IgD-negative memory B cell (primary cell): ENCODE data around the gene EFCAB11. TPM values are rescaled to one million over a fixed set of nuclear protein-coding genes. Genes with fewer than 3 reads are reported as not detected.
A peak's percentile ranks its signal among the peaks of the same experiment; 100 is the strongest.
"Not testable (repeated sequence)": the region's sequence is repeated elsewhere in the genome, so short reads cannot be mapped to it uniquely, and the experiment has no call there.

Source experiments
- H3K27ac Mint-ChIP-seq, 3 donors: one replicate each; pipeline ENCODE4 v1.8.0; 2020 to 2022; ENCODE audit warnings: mild to moderate bottlenecking in 3 of 3, mixed read lengths in 3 of 3, moderate library complexity in 1 of 3
- H3K27me3 Mint-ChIP-seq: one replicate; pipeline ENCODE4 v1.8.0; 2021; ENCODE audit warnings: mixed read lengths
- H3K36me3 Mint-ChIP-seq: one replicate; pipeline ENCODE4 v1.8.0; 2020; ENCODE audit warnings: mild to moderate bottlenecking, mixed read lengths
- H3K4me1 Mint-ChIP-seq, 3 donors: one replicate each; pipeline ENCODE4 v1.8.0; 2020 to 2022; ENCODE audit warnings: mixed read lengths in 3 of 3, mild to moderate bottlenecking in 1 of 3
- H3K4me3 Mint-ChIP-seq, 4 donors: one replicate each; pipeline ENCODE4 v1.8.0; 2020 to 2022; ENCODE audit warnings: mild to moderate bottlenecking in 4 of 4, mixed read lengths in 4 of 4, moderate library complexity in 3 of 4
- H3K9me3 Mint-ChIP-seq, 3 donors: one replicate each; pipeline ENCODE4 v1.8.0; 2020 to 2021; ENCODE audit warnings: mixed read lengths in 3 of 3, mild to moderate bottlenecking in 1 of 3
- polyA plus RNA-seq: library from polyadenylated mRNA; unstranded; fragments of 300-500 nt; fragmentation: Illumina TruSeq; gene quantifications from one replicate; pipeline ENCODE4 v1.2.3, GENCODE V29; 2021

The EFCAB11 gene
- polyA plus RNA-seq, 1 donor from 2014 or later, result 7.8 TPM

GRCh38 chr14:89884761-89885160 lies 69.8 kb downstream of the EFCAB11 start:
- H3K9me3 Mint-ChIP-seq, result peaks cover 0 to 1% (median 0%) of the 10 kb centered on the region in 3 donors
- H3K27ac Mint-ChIP-seq, result no peak overlapping the region
- peaks cover 8% of the 10 kb centered on the region for H3K36me3 Mint-ChIP-seq
- no peaks in the 10 kb centered on the region for H3K27me3 Mint-ChIP-seq
- H3K4me1 Mint-ChIP-seq, result peaks cover 3 to 11% (median 9%) of the 10 kb centered on the region in 3 donors
- H3K4me3 Mint-ChIP-seq, result no peak overlapping the region

GRCh38 chr14:89881839-89882238 lies 72.7 kb downstream of the EFCAB11 start:
- H3K4me3 Mint-ChIP-seq, result no peak overlapping the region
- H3K4me1 Mint-ChIP-seq, result peaks cover 2 to 11% (median 9%) of the 10 kb centered on the region in 3 donors
- H3K27ac Mint-ChIP-seq, result no peak overlapping the region
- H3K27me3 Mint-ChIP-seq, result no peaks in the 10 kb centered on the region
- H3K36me3 Mint-ChIP-seq, result peaks cover 4% of the 10 kb centered on the region
- H3K9me3 Mint-ChIP-seq, result no peaks in the 10 kb centered on the region

GRCh38 chr14:89874091-89874490 lies 80.4 kb downstream of the EFCAB11 start:
- not testable (repeated sequence) for H3K4me3 Mint-ChIP-seq, H3K36me3 Mint-ChIP-seq, H3K27me3 Mint-ChIP-seq, H3K27ac Mint-ChIP-seq, H3K4me1 Mint-ChIP-seq
- peaks cover 5 to 16% (median 5%) of the 10 kb centered on the region in 3 donors for H3K9me3 Mint-ChIP-seq

GRCh38 chr14:89870316-89870715 lies 84.2 kb downstream of the EFCAB11 start:
- Mint-ChIP-seq H3K27ac (no peak overlapping the region), H3K4me1 (no peaks in the 10 kb centered on the region), H3K4me3 (no peak overlapping the region), H3K27me3 (peaks cover 1% of the 10 kb centered on the region), H3K36me3 (peaks cover 3% of the 10 kb centered on the region), H3K9me3 (peaks cover 2 to 21% (median 8%) of the 10 kb centered on the region in 3 donors)

GRCh38 chr14:89869606-89870005 lies 84.9 kb downstream of the EFCAB11 start:
- Mint-ChIP-seq H3K9me3 (peaks cover 2 to 16% (median 5%) of the 10 kb centered on the region in 3 donors), H3K36me3 (peaks cover 3% of the 10 kb centered on the region), H3K4me1 (no peaks in the 10 kb centered on the region), H3K27me3 (peaks cover 1% of the 10 kb centered on the region), H3K4me3 (no peak overlapping the region), H3K27ac (no peak overlapping the region)

- H3K9me3 Mint-ChIP-seq, result peaks cover 2 to 12% (median 3%) of the 10 kb centered on the region in 3 donors
- no peak overlapping the region for H3K27ac Mint-ChIP-seq
- H3K4me3 Mint-ChIP-seq, result peak overlapping the region in 1 of 4 donors; percentile 51
- no peaks in the 10 kb centered on the region for H3K4me1 Mint-ChIP-seq
- H3K27me3 Mint-ChIP-seq, result peaks cover 1% of the 10 kb centered on the region
- peaks cover 7% of the 10 kb centered on the region for H3K36me3 Mint-ChIP-seq
These were observed 88.1 kb downstream of the EFCAB11 start for GRCh38 chr14:89866458-89866857.

DNA sequence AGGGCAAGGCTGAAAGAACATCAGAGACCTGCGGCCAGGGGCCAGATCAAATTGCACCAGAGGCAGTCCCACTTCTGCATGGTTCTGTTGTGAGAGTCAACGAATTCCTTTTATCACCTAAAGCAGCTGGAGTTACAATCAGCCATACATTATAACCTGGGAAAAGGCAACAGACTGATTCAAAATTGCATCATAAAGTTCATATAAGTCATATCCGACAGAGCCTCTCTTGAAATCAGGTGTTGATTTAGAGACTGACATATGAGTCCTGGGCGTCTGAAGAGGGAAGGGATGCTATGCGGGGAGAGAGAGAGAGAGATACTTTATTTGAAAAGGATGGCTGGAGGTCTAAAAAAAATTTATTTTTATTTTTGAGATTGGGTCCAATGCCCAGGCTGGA lies 89.4 kb downstream of the EFCAB11 start:
- H3K27ac Mint-ChIP-seq, result no peak overlapping the region
- peaks cover 2 to 12% (median 3%) of the 10 kb centered on the region in 3 donors for H3K9me3 Mint-ChIP-seq
- no peak overlapping the region for H3K4me3 Mint-ChIP-seq
- H3K27me3 Mint-ChIP-seq, result peaks cover 1% of the 10 kb centered on the region
- H3K36me3 Mint-ChIP-seq, result peaks cover 7% of the 10 kb centered on the region
- H3K4me1 Mint-ChIP-seq, result no peaks in the 10 kb centered on the region

- no peaks in the 10 kb centered on the region for H3K4me1 Mint-ChIP-seq
- peaks cover 2 to 7% (median 3%) of the 10 kb centered on the region in 3 donors for H3K9me3 Mint-ChIP-seq
- peaks cover 6% of the 10 kb centered on the region for H3K36me3 Mint-ChIP-seq
- no peaks in the 10 kb centered on the region for H3K27me3 Mint-ChIP-seq
- no peak overlapping the region for H3K4me3 Mint-ChIP-seq
- no peak overlapping the region for H3K27ac Mint-ChIP-seq
These were observed 91.7 kb downstream of the EFCAB11 start for GRCh38 chr14:89862856-89863255.

DNA sequence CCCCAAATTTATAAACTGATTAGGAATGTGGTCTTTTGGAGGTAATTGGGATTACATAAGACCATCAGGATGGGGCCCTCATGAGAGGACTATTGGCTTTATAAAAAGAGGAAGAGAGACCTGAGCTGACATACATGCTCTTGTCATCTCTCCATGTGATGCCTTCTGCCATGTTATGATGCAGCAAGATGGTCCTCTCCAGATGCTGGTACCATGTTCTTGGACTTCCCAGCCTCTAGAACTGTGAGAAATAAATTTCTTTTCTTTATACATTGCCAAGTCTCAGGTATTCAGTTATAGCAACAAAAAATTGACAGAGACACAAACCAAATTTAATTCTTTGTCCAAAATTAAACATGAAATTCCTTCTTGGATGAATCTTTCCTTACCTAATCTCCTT lies 92.9 kb downstream of the EFCAB11 start:
- no peak overlapping the region for H3K4me3 Mint-ChIP-seq
- H3K27me3 Mint-ChIP-seq, result no peaks in the 10 kb centered on the region
- peaks cover 0 to 4% (median 0%) of the 10 kb centered on the region in 3 donors for H3K9me3 Mint-ChIP-seq
- no peak overlapping the region for H3K27ac Mint-ChIP-seq
- H3K4me1 Mint-ChIP-seq, result no peaks in the 10 kb centered on the region
- H3K36me3 Mint-ChIP-seq, result peaks cover 6% of the 10 kb centered on the region

- H3K9me3 Mint-ChIP-seq, result peaks cover 0 to 4% (median 0%) of the 10 kb centered on the region in 3 donors
- no peak overlapping the region for H3K4me3 Mint-ChIP-seq
- no peaks in the 10 kb centered on the region for H3K4me1 Mint-ChIP-seq
- no peaks in the 10 kb centered on the region for H3K27me3 Mint-ChIP-seq
- H3K36me3 Mint-ChIP-seq, result peaks cover 5% of the 10 kb centered on the region
- no peak overlapping the region for H3K27ac Mint-ChIP-seq
These were observed 96.4 kb downstream of the EFCAB11 start for GRCh38 chr14:89858089-89858488.

GRCh38 chr14:89856871-89857345 lies 97.6 kb downstream of the EFCAB11 start:
- Mint-ChIP-seq H3K36me3 (peaks cover 2% of the 10 kb centered on the region), H3K9me3 (peaks cover 0 to 2% (median 0%) of the 10 kb centered on the region in 3 donors), H3K27me3 (no peaks in the 10 kb centered on the region), H3K27ac (no peak overlapping the region), H3K4me3 (no peak overlapping the region), H3K4me1 (no peaks in the 10 kb centered on the region)

- peaks cover 2% of the 10 kb centered on the region for H3K36me3 Mint-ChIP-seq
- no peak overlapping the region for H3K27ac Mint-ChIP-seq
- H3K4me1 Mint-ChIP-seq, result no peaks in the 10 kb centered on the region
- H3K9me3 Mint-ChIP-seq, result no peaks in the 10 kb centered on the region
- peak overlapping the region in 1 of 4 donors; percentile 23 for H3K4me3 Mint-ChIP-seq
- H3K27me3 Mint-ChIP-seq, result no peaks in the 10 kb centered on the region
These were observed 98.4 kb downstream of the EFCAB11 start for GRCh38 chr14:89855961-89856656.

DNA sequence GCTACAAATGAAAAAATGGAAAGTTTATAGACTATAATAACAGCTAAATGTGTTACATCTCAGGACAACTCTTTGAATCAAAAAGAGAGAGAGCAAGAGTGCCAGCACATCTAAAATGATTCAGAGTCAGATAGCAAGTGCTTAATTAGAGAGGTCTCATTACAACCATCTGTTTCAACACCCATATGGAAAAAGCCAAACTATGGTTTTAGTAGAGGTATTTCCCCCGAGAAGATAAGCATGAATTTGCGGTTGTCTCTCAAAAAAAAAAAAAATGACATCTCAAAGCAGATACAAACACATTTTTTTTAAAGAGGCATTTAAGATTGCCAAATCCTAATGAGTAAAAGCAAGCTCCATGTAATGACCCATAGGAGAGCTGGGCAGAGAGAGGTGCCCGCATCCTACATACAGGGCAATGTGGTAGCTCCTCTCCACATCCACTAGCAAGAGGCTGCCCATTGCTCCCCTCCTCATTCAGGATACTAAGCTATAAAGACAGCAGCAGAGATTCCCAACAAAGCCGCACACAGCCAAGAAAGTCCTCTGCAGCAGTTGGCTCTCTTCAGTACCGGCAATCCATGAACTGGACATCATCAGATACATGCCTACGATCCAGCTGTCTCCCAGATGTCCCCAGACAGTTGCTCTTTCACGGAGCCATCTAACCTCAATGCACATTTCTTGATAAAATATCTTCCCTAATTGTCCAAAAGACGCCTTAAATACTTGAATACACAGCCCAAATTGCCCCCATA lies 100.4 kb downstream of the EFCAB11 start:
- H3K9me3 Mint-ChIP-seq, result no peaks in the 10 kb centered on the region
- peaks cover 4% of the 10 kb centered on the region for H3K36me3 Mint-ChIP-seq
- no peaks in the 10 kb centered on the region for H3K27me3 Mint-ChIP-seq
- H3K4me3 Mint-ChIP-seq, result peak overlapping the region in 1 of 4 donors; percentile 0
- H3K4me1 Mint-ChIP-seq, result no peaks in the 10 kb centered on the region
- no peak overlapping the region for H3K27ac Mint-ChIP-seq

DNA sequence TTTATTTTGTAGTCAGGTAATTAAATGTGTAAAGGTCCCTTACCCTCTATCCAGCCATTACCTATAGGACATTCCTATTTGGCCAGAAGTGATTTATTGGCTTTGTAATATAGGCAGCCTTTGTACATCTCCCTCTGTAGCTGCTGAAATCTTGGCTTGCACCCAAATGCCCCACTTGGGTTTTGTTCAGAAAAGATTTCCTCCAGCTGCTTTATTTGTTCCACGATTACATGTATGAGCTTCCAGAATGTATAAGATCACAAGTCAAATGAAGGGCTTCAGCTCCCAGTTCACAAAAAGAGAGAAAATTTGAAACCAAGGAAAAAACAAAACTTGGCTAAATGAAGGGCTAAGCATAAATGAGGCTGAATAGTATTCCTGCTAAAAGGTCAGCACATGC lies 103.4 kb downstream of the EFCAB11 start:
- Mint-ChIP-seq H3K9me3 (peaks cover 4 to 5% (median 5%) of the 10 kb centered on the region in 3 donors), H3K36me3 (peaks cover 8% of the 10 kb centered on the region), H3K27me3 (no peaks in the 10 kb centered on the region), H3K27ac (no peak overlapping the region), H3K4me3 (no peak overlapping the region), H3K4me1 (no peaks in the 10 kb centered on the region)

- Mint-ChIP-seq H3K27me3 (no peaks in the 10 kb centered on the region), H3K36me3 (peaks cover 8% of the 10 kb centered on the region), H3K27ac (no peak overlapping the region), H3K9me3 (peaks cover 4 to 5% (median 5%) of the 10 kb centered on the region in 3 donors), H3K4me3 (no peak overlapping the region), H3K4me1 (no peaks in the 10 kb centered on the region)
These were observed 104.6 kb downstream of the EFCAB11 start for GRCh38 chr14:89849931-89850330.
